Stimulated activated naive CD4-positive, alpha-beta T cell treated with Interleukin-2 at 50 U/mL for 16 hours (primary cell): ENCODE data around the gene TEAD4.
"Not testable (repeated sequence)": the region's sequence is repeated elsewhere in the genome, so short reads cannot be mapped to it uniquely, and the experiment has no call there.

Experiments
- DNase-seq: peaks from one replicate; lab custom pipeline; 2025; lab: John Stamatoyannopoulos, UW

Gene TEAD4

GRCh38 chr12:3048540-3048939, 89.3 kb downstream of the TEAD4 start:
- no peak for DNase-seq

GRCh38 chr12:3049176-3049575, 90.0 kb downstream of the TEAD4 start:
- DNase-seq: no peak

- no peak for DNase-seq
These were observed 90.5 kb downstream of the TEAD4 start for GRCh38 chr12:3049611-3050249.

- no peak for DNase-seq
These were observed 95.2 kb downstream of the TEAD4 start for GRCh38 chr12:3054374-3054773.

GRCh38 chr12:3055026-3055703, 96.0 kb downstream of the TEAD4 start:
- DNase-seq: no peak

GRCh38 chr12:3055704-3056467, 96.7 kb downstream of the TEAD4 start:
- DNase-seq: no peak

GRCh38 chr12:3061059-3061458, 101.9 kb downstream of the TEAD4 start:
- no peak for DNase-seq

- DNase-seq: no peak
These were observed 102.5 kb downstream of the TEAD4 start for GRCh38 chr12:3061501-3062215.

GRCh38 chr12:3065300-3065699, 106.1 kb downstream of the TEAD4 start:
- no peak for DNase-seq

- not testable (repeated sequence) for DNase-seq
These were observed 106.6 kb downstream of the TEAD4 start for GRCh38 chr12:3065846-3066245.

GRCh38 chr12:3069714-3070113, 110.5 kb downstream of the TEAD4 start:
- DNase-seq: no peak

GRCh38 chr12:3071107-3071506, 111.9 kb downstream of the TEAD4 start:
- no peak for DNase-seq

GRCh38 chr12:3071710-3072109, 112.5 kb downstream of the TEAD4 start:
- DNase-seq: no peak

GRCh38 chr12:3073438-3074250, 114.4 kb downstream of the TEAD4 start:
- DNase-seq: peak; percentile 81

- no peak for DNase-seq
These were observed 116.1 kb downstream of the TEAD4 start for GRCh38 chr12:3075315-3075714.

- peak; percentile 67 for DNase-seq
These were observed 117.8 kb downstream of the TEAD4 start, which contains the start of gene TSPAN9 for GRCh38 chr12:3076730-3077571. Gene TSPAN9, plus strand, starts transcription at chr12:3077379. Its CDS starts 123,815 bp downstream, at chr12:3201194.

GRCh38 chr12:3077572-3078081, 118.4 kb downstream of the TEAD4 start:
- no peak for DNase-seq

- no peak for DNase-seq
These were observed 119.1 kb downstream of the TEAD4 start for GRCh38 chr12:3078086-3078820.

GRCh38 chr12:3081091-3081490, 121.9 kb downstream of the TEAD4 start:
- no peak for DNase-seq

- DNase-seq: no peak
These were observed 122.7 kb downstream of the TEAD4 start for GRCh38 chr12:3081886-3082285.
